Thyroid gland (tissue), 4 donors: ENCODE measurements around the gene CLCN5. TPM values are rescaled to one million over a fixed set of nuclear protein-coding genes. Genes with fewer than 3 reads are reported as not detected.

ENCODE experiments used
- DNase-seq, 2 donors: peaks; one replicate each; pipeline ENCODE4 v3.0.0-alpha.2; 2019
- H3K27ac ChIP-seq, 3 donors: fragments of 200-600 bp; sonication (generic); 1 replicate in 2 of 3; 2 replicates in 1 of 3; pipeline ENCODE4 v1.5.1; 2016 to 2019; ENCODE audit warnings: mild to moderate bottlenecking in 1 of 3, moderate library complexity in 1 of 3
- H3K27me3 ChIP-seq: fragments of 200-600 bp; sonication (generic); one replicate; pipeline ENCODE4 v1.5.1; 2019
- H3K36me3 ChIP-seq, 2 donors: fragments of 200-600 bp; sonication (generic); one replicate each; pipeline ENCODE4 v1.5.1; 2016 to 2019
- H3K4me1 ChIP-seq, 2 donors: fragments of 200-600 bp; sonication (generic); one replicate each; pipeline ENCODE4 v1.5.1; 2017 to 2019
- H3K4me3 ChIP-seq, 3 donors: fragments of 200-600 bp; sonication (generic); replicated peaks in 1 of 3; 1 replicate in 2 of 3; 2 replicates in 1 of 3; pipeline ENCODE4 v1.5.1; 2016; ENCODE audit warnings: mild to moderate bottlenecking in 1 of 3
- H3K9me3 ChIP-seq: fragments of 200-600 bp; sonication (generic); one replicate; pipeline ENCODE4 v1.5.1; 2017
- POLR2A ChIP-seq, 2 donors: fragments of 450-650 bp; IDR thresholded peaks; one replicate each; pipeline ENCODE4 v1.6.1; 2017; ENCODE audit warnings: antibody characterized with exemption in 2 of 2, mild to moderate bottlenecking in 2 of 2, moderate library complexity in 1 of 2
- WGBS, 2 donors: methylation state at CpG; one replicate each; pipeline ENCODE4 v1.1.5; 2017; 5-methylcytosine and 5-hydroxymethylcytosine counted together
- intact Hi-C: fragments of 100-400 bp; cut with DNase I; formaldehyde crosslinking; loops from one replicate; pipeline ENCODE4 v1.15.1; 2023
- total RNA-seq, 4 donors: library from RNA; depleted of rRNA; stranded (reverse); fragments of >200 nt; gene quantifications; one replicate each; pipeline ENCODE4 v1.2.3, GENCODE V29; 2016
- TF ChIP-seq, protein P1 (sequence below), 6 experiments: fragments of 200-600 bp in 3 of 6; fragments of 450-650 bp in 3 of 6; sonication (generic) in 3 of 6; IDR thresholded peaks; one replicate each; pipeline ENCODE4 v1.5.1; 2016 to 2019; ENCODE audit warnings: antibody characterized with exemption in 6 of 6, mild to moderate bottlenecking in 2 of 6, inconsistent platforms in 1 of 6, moderate library complexity in 1 of 6

CLCN5 gene
- total RNA-seq, 4 donors from 2014 or later: 7.3 to 12.6 (median 10.1) TPM

DNA sequence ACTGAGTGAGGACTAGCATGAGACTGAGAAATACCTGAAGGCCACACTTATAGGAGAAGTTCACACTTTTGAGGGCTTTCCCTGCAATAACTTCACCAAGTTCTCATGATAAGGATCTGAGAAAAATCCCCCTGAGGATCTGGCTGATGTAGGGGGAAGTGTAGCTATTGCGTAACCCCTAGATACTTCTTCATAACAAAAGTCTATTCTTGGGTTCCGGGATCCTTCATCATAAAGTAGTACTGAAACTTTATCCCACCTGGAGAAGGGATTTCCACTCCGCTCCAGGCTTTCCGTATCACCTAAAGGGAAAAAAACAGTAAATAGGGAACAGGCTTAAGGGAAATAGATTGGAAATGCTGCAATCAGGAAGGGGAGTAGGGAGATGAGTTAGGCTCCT lies 29.9 kb upstream of the CLCN5 start:
- no peaks in the 10 kb centered on the region for H3K36me3 ChIP-seq
- no peaks in the 10 kb centered on the region for H3K9me3 ChIP-seq
- H3K4me3 ChIP-seq: no peak overlapping the region
- 77 to 84% methylated on average over 4 of the region's 4 CpGs for WGBS, 2 donors
- H3K27me3 ChIP-seq: no peaks in the 10 kb centered on the region
- intact Hi-C loops: no loop called here
- DNase-seq: no peak
- H3K4me1 ChIP-seq: no peaks in the 10 kb centered on the region
- TF ChIP-seq, protein P1, sequence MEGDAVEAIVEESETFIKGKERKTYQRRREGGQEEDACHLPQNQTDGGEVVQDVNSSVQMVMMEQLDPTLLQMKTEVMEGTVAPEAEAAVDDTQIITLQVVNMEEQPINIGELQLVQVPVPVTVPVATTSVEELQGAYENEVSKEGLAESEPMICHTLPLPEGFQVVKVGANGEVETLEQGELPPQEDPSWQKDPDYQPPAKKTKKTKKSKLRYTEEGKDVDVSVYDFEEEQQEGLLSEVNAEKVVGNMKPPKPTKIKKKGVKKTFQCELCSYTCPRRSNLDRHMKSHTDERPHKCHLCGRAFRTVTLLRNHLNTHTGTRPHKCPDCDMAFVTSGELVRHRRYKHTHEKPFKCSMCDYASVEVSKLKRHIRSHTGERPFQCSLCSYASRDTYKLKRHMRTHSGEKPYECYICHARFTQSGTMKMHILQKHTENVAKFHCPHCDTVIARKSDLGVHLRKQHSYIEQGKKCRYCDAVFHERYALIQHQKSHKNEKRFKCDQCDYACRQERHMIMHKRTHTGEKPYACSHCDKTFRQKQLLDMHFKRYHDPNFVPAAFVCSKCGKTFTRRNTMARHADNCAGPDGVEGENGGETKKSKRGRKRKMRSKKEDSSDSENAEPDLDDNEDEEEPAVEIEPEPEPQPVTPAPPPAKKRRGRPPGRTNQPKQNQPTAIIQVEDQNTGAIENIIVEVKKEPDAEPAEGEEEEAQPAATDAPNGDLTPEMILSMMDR (IDR thresholded peaks at IDR 0.05): no peak
- no peak for TF ChIP-seq POLR2A (IDR thresholded peaks at IDR 0.05)
- H3K27ac ChIP-seq: no peak overlapping the region

DNA sequence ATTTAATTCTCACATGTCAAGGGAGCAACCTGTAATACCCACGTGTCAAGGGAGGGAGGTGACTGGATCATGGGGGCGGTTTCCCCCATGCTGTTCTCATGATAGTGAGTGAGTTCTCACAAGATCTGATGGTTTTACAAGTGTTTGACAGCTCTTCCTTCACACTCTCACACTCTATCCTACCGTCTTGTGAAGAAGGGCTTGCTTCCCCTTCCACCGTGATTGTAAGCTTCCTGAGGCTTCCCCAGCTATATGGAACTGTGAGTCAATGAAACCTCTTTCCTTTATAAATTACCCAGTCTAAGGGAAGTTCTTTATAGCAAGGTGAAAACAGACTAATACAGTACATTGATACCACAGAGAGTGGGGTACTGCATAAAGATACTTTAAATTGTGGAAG lies 25.4 kb upstream of the CLCN5 start:
- no peak overlapping the region for H3K27ac ChIP-seq
- H3K4me3 ChIP-seq: no peak overlapping the region
- WGBS, 2 donors: 87 to 97% methylated on average over 4 of the region's 4 CpGs
- no peaks in the 10 kb centered on the region for H3K36me3 ChIP-seq
- intact Hi-C loops: no loop called here
- H3K9me3 ChIP-seq: no peaks in the 10 kb centered on the region
- H3K27me3 ChIP-seq: no peaks in the 10 kb centered on the region
- DNase-seq: no peak
- TF ChIP-seq POLR2A (IDR thresholded peaks at IDR 0.05): no peak
- TF ChIP-seq, protein P1 (IDR thresholded peaks at IDR 0.05): no peak
- no peaks in the 10 kb centered on the region for H3K4me1 ChIP-seq

DNA sequence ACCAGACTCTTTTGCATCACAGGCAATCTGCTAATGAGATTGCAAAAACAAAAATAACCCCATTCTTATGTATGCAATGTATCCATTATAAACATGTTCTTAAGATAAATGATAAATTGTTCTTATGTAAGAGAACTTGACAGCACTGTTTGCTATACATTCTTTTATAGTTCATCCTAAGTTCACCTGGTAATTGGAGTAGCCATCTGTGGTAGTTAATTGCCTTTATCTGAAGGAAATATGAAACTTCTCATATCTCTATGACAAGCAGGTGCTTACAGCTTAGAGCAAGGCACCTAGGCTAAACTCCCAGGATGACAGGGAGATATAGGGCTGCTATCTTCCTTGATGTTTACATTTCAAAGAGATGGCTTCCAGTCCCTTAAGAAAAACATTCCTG lies 21.3 kb upstream of the CLCN5 start:
- H3K27me3 ChIP-seq: no peaks in the 10 kb centered on the region
- H3K27ac ChIP-seq: no peak overlapping the region
- no peaks in the 10 kb centered on the region for H3K4me1 ChIP-seq
- DNase-seq: no peak
- intact Hi-C loops: no loop called here
- H3K4me3 ChIP-seq: no peak overlapping the region
- no peaks in the 10 kb centered on the region for H3K36me3 ChIP-seq
- TF ChIP-seq POLR2A (IDR thresholded peaks at IDR 0.05): no peak
- TF ChIP-seq, protein P1 (IDR thresholded peaks at IDR 0.05): no peak
- no peaks in the 10 kb centered on the region for H3K9me3 ChIP-seq

DNA sequence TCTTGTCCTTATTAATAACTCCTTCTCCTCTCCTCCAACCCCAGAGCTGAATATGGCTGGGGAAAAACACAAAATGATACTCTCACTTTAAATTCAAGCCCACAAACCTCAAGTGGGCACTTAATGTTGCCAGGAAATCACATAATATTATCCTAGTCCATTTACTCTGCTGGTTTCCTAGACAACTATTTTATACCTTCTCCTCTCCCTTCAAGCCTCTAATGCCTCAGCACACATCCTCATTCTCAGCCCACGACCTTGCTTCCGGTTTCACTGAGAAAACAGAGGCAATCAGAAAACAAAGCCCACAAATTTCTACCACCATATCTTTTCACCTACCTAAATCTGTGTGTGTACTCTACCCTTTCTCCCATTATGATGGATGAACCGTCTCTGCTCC lies 12.1 kb upstream of the CLCN5 start:
- DNase-seq: no peak
- Histone ChIP-seq H3K27ac (no peak overlapping the region), H3K9me3 (no peaks in the 10 kb centered on the region), H3K4me3 (no peak overlapping the region), H3K36me3 (no peaks in the 10 kb centered on the region), H3K27me3 (no peaks in the 10 kb centered on the region), H3K4me1 (no peaks in the 10 kb centered on the region)
- TF ChIP-seq, protein P1 (IDR thresholded peaks at IDR 0.05): no peak
- TF ChIP-seq POLR2A (IDR thresholded peaks at IDR 0.05): no peak
- intact Hi-C loops: no loop called here
- WGBS, 2 donors: 13 to 16% methylated on average over 3 of the region's 3 CpGs

- Histone ChIP-seq H3K27ac (no peak overlapping the region), H3K9me3 (no peaks in the 10 kb centered on the region), H3K4me1 (no peaks in the 10 kb centered on the region), H3K27me3 (no peaks in the 10 kb centered on the region), H3K4me3 (no peak overlapping the region), H3K36me3 (no peaks in the 10 kb centered on the region)
- intact Hi-C loops: no loop called here
- DNase-seq: no peak
- WGBS, 2 donors: no CpG with 5 or more reads among the region's 3 CpGs
- no peak for TF ChIP-seq POLR2A (IDR thresholded peaks at IDR 0.05)
- TF ChIP-seq, protein P1 (IDR thresholded peaks at IDR 0.05): no peak
Observed at GRCh38 chrX:49912086-49912485, 10.3 kb upstream of the CLCN5 start.
